Tibial nerve (tissue), 4 donors: ENCODE results near the gene EBF3.

Experiments
- EP300 ChIP-seq, 2 donors: sonication (generic); formaldehyde crosslinking; IDR thresholded peaks; one replicate each; pipeline ENCODE4 v1.6.1; 2017; ENCODE audit warnings: antibody characterized with exemption in 2 of 2, mild to moderate bottlenecking in 1 of 2
- POLR2A ChIP-seq, 2 donors: fragments of 450-650 bp; IDR thresholded peaks; one replicate each; pipeline ENCODE4 v1.6.1; 2017; ENCODE audit warnings: antibody characterized with exemption in 2 of 2, mild to moderate bottlenecking in 2 of 2, moderate library complexity in 2 of 2
- TF ChIP-seq, protein P1 (sequence below), 5 experiments: fragments of 200-600 bp in 3 of 5; fragments of 450-650 bp in 2 of 5; sonication (generic) in 3 of 5; IDR thresholded peaks; one replicate each; pipeline ENCODE4 v1.5.1; 2016 to 2019; ENCODE audit warnings: antibody characterized with exemption in 5 of 5, mild to moderate bottlenecking in 3 of 5, moderate library complexity in 2 of 5

- no peak for TF ChIP-seq POLR2A (IDR thresholded peaks at IDR 0.05)
- TF ChIP-seq, protein P1, sequence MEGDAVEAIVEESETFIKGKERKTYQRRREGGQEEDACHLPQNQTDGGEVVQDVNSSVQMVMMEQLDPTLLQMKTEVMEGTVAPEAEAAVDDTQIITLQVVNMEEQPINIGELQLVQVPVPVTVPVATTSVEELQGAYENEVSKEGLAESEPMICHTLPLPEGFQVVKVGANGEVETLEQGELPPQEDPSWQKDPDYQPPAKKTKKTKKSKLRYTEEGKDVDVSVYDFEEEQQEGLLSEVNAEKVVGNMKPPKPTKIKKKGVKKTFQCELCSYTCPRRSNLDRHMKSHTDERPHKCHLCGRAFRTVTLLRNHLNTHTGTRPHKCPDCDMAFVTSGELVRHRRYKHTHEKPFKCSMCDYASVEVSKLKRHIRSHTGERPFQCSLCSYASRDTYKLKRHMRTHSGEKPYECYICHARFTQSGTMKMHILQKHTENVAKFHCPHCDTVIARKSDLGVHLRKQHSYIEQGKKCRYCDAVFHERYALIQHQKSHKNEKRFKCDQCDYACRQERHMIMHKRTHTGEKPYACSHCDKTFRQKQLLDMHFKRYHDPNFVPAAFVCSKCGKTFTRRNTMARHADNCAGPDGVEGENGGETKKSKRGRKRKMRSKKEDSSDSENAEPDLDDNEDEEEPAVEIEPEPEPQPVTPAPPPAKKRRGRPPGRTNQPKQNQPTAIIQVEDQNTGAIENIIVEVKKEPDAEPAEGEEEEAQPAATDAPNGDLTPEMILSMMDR (IDR thresholded peaks at IDR 0.05), result no peak
- TF ChIP-seq EP300 (IDR thresholded peaks at IDR 0.05), result no peak
Measured at GRCh38 chr10:129944456-129944855, 19.6 kb downstream of the EBF3 start.
